Activated CD8-positive, alpha-beta memory T cell treated with anti-CD3 and anti-CD28 coated beads, Interleukin-2, amount 50 U/mL, for 24 hours (primary cell): ENCODE measurements around the gene SPINK13.
"Not testable (repeated sequence)": the region's sequence is repeated elsewhere in the genome, so short reads cannot be mapped to it uniquely, and the experiment has no call there.

Experiments
- DNase-seq: peaks from one replicate; pipeline ENCODE4 v3.0.0-alpha.2; 2020; ENCODE audit errors: extremely low read depth

Gene SPINK13

GRCh38 chr5:148268566-148268965 lies at the start of gene SPINK13:
TSS of gene SPINK13 (plus strand) at chr5:148268794. CDS start at chr5:148270073, 1,279 bp downstream.
- DNase-seq: no peak

- DNase-seq: no peak
Measured at GRCh38 chr5:148221508-148221907, 47.1 kb upstream of the SPINK13 start.

- no peak for DNase-seq
Measured at GRCh38 chr5:148224117-148224742, 44.4 kb upstream of the SPINK13 start.

- no peak for DNase-seq
Measured at GRCh38 chr5:148228392-148228984, 40.1 kb upstream of the SPINK13 start.

- DNase-seq: no peak
Measured at GRCh38 chr5:148229840-148230239, 38.8 kb upstream of the SPINK13 start.

- no peak for DNase-seq
Measured at GRCh38 chr5:148230240-148230639, 38.4 kb upstream of the SPINK13 start.

- no peak for DNase-seq
Measured at GRCh38 chr5:148237785-148238417, 30.7 kb upstream of the SPINK13 start.

GRCh38 chr5:148238418-148238794 lies 30.2 kb upstream of the SPINK13 start, which contains the start of gene MARCOL:
TSS of gene MARCOL (plus strand) at chr5:148238525. CDS start at chr5:148238598, 73 bp downstream.
- no peak for DNase-seq

GRCh38 chr5:148248894-148249293 lies 19.7 kb upstream of the SPINK13 start:
- no peak for DNase-seq

GRCh38 chr5:148255456-148255855 lies 13.1 kb upstream of the SPINK13 start:
- no peak for DNase-seq

- no peak for DNase-seq
Measured at GRCh38 chr5:148259288-148259687, 9.3 kb upstream of the SPINK13 start.

- DNase-seq: no peak
Measured at GRCh38 chr5:148261221-148261620, 7.4 kb upstream of the SPINK13 start.

- DNase-seq: no peak
Measured at GRCh38 chr5:148267962-148268361, 632 bp upstream of the SPINK13 start.

- not testable (repeated sequence) for DNase-seq
Measured at GRCh38 chr5:148275129-148275528, 6.5 kb downstream of the SPINK13 start.

- DNase-seq: not testable (repeated sequence)
Measured at GRCh38 chr5:148280893-148281292, 12.3 kb downstream of the SPINK13 start.

- not testable (repeated sequence) for DNase-seq
Measured at GRCh38 chr5:148281336-148281735, 12.7 kb downstream of the SPINK13 start.

GRCh38 chr5:148290271-148291195 lies 21.9 kb downstream of the SPINK13 start:
- DNase-seq: no peak

- no peak for DNase-seq
Measured at GRCh38 chr5:148297731-148298130, 29.1 kb downstream of the SPINK13 start.

- DNase-seq: no peak
Measured at GRCh38 chr5:148306446-148306845, 37.9 kb downstream of the SPINK13 start.

GRCh38 chr5:148309019-148309418 lies 40.4 kb downstream of the SPINK13 start:
- DNase-seq: no peak

- no peak for DNase-seq
Measured at GRCh38 chr5:148309746-148310145, 41.2 kb downstream of the SPINK13 start.

GRCh38 chr5:148311484-148311883 lies 42.9 kb downstream of the SPINK13 start:
- DNase-seq: no peak
